Activated CD8-positive, alpha-beta memory T cell treated with anti-CD3 and anti-CD28 coated beads, Interleukin-2, amount 50 U/mL, for 1 hour (primary cell): Measurements from ENCODE around the gene PALS1.
"Not testable (repeated sequence)": the region's sequence is repeated elsewhere in the genome, so short reads cannot be mapped to it uniquely, and the experiment has no call there.

Experiments used
- DNase-seq: peaks from one replicate; pipeline ENCODE4 v3.0.0-alpha.2; 2020; ENCODE audit errors: extremely low read depth

The PALS1 gene

GRCh38 chr14:67257906-67258305, 16.7 kb downstream of the PALS1 start:
- DNase-seq = no peak

- DNase-seq = no peak
These were observed 19.7 kb downstream of the PALS1 start for GRCh38 chr14:67260965-67261364.

GRCh38 chr14:67263499-67264149, 22.4 kb downstream of the PALS1 start:
- DNase-seq = no peak

GRCh38 chr14:67265131-67265530, 23.9 kb downstream of the PALS1 start:
- DNase-seq = no peak

GRCh38 chr14:67267576-67268328, 26.5 kb downstream of the PALS1 start:
- no peak for DNase-seq

GRCh38 chr14:67268426-67269150, 27.4 kb downstream of the PALS1 start:
- no peak for DNase-seq

- no peak for DNase-seq
These were observed 28.2 kb downstream of the PALS1 start for GRCh38 chr14:67269298-67270060.

GRCh38 chr14:67270145-67270753, 29.0 kb downstream of the PALS1 start:
- no peak for DNase-seq

- DNase-seq = no peak
These were observed 29.7 kb downstream of the PALS1 start for GRCh38 chr14:67270933-67271332.

- DNase-seq = not testable (repeated sequence)
These were observed 32.0 kb downstream of the PALS1 start for GRCh38 chr14:67273281-67273680.

- no peak for DNase-seq
These were observed 34.9 kb downstream of the PALS1 start for GRCh38 chr14:67276131-67276530.

GRCh38 chr14:67280506-67280905, 39.3 kb downstream of the PALS1 start:
- no peak for DNase-seq

GRCh38 chr14:67285876-67286452, 44.7 kb downstream of the PALS1 start:
- no peak for DNase-seq
